ENCODE data around the gene PDE6A. TPM values are rescaled to one million over a fixed set of nuclear protein-coding genes. Genes with fewer than 3 reads are reported as not detected.

The PDE6A gene
- total and polyA plus RNA-seq, 2 donors (not counting 3 experiments of a cell fraction or from before 2014, with no cell fraction given) = not detected

- dilution Hi-C loops (cut with MboI; ENCODE audit: extremely low pct_ligation_motif_present, low sequenced_read_pairs) = no loop called here
- no peak for FAIRE-seq
- no peaks in the 10 kb centered on the region for H3K4me1 ChIP-seq (ENCODE audit: control insufficient read depth, extremely low read depth, insufficient read depth, low read length)
- no peak overlapping the region for H3K27ac ChIP-seq (ENCODE audit: insufficient read depth, low read depth, low read length)
- DNase-seq (ENCODE audit: low read depth, low spot score) = no peak
- H3K9ac ChIP-seq (replicated peaks; ENCODE audit: extremely low read depth, insufficient read depth, low read length) = no peak overlapping the region
- H2AFZ ChIP-seq (ENCODE audit: low read depth, low read length) = no peak overlapping the region
- no peaks in the 10 kb centered on the region for H3K9me1 ChIP-seq (replicated peaks; ENCODE audit: control insufficient read depth, extremely low read depth, insufficient read depth, low read length)
- intact Hi-C loops (cut with micrococcal nuclease) = no loop called here
- BruUV-seq (replicated peaks) = no TSS peak
- ChIA-PET POLR2A (no interaction called here), CTCF (interaction anchor here (1.2 to 7.1 kb wide), 6 partner anchors 11 to 125 kb away, joined by 3 to 43 read pairs (median 4); partner anchors contain the start of gene SLC26A2)
- H4K20me1 ChIP-seq (replicated peaks; ENCODE audit: control insufficient read depth, extremely low read depth, insufficient read depth, low read length) = no peaks in the 10 kb centered on the region
- no peaks in the 10 kb centered on the region for H3K27me3 ChIP-seq (ENCODE audit: control insufficient read depth in 2 of 2, insufficient read depth in 2 of 2, low read length in 2 of 2)
- no peaks in the 10 kb centered on the region for H3K9me3 ChIP-seq (replicated peaks; ENCODE audit: control insufficient read depth, insufficient read depth, low read length)
- H3K4me2 ChIP-seq (ENCODE audit: insufficient read depth, low read length) = no peak overlapping the region
- H3K79me2 ChIP-seq (ENCODE audit: control insufficient read depth, insufficient read depth, low read length) = no peaks in the 10 kb centered on the region
- TF ChIP-seq EZH2 (IDR thresholded peaks at IDR 0.05; ENCODE audit: borderline replicate concordance, low read depth, low read length, severe bottlenecking) (no peak), CTCF (IDR thresholded peaks at IDR 0.05; ENCODE audit: extremely low read depth in 1 of 2, insufficient read depth in 1 of 2, low read depth in 1 of 2, low read length in 2 of 2) (no peak), FOS (IDR thresholded peaks at IDR 0.05; ENCODE audit: borderline replicate concordance, insufficient read depth, low read length) (no peak), MYC (IDR thresholded peaks at IDR 0.05; ENCODE audit: low read depth, low read length) (no peak), MAX (IDR thresholded peaks at IDR 0.05; ENCODE audit: insufficient read depth, insufficient read length) (no peak), POLR2A (IDR thresholded peaks at IDR 0.05; ENCODE audit: low read depth, low read length) (no peak), POLR2AphosphoS5 (IDR thresholded peaks at IDR 0.05; ENCODE audit: insufficient read depth, low read depth, low read length) (no peak), JUN (IDR thresholded peaks at IDR 0.05; ENCODE audit: borderline replicate concordance, insufficient read depth, insufficient read length, low read depth) (no peak), GATA2 (IDR thresholded peaks at IDR 0.05; ENCODE audit: insufficient read depth, insufficient read length, low read depth, low read length) (no peak)
- no peak overlapping the region for H3K4me3 ChIP-seq (replicated peaks in 1 of 3; ENCODE audit: insufficient read depth in 1 of 3, low read depth in 1 of 3, low read length in 3 of 3)
- H3K36me3 ChIP-seq (ENCODE audit: control insufficient read depth in 2 of 2, extremely low read depth in 1 of 2, insufficient read depth in 2 of 2, low read length in 2 of 2) = no peaks in the 10 kb centered on the region
Observed at GRCh38 chr5:149865746-149866145, 78.8 kb downstream of the PDE6A start.
